GM12878 (cell line): Measurements from ENCODE around the gene BPI. TPM values are rescaled to one million over a fixed set of nuclear protein-coding genes. Genes with fewer than 3 reads are reported as not detected.

ENCODE experiments used
- ATAC-seq: fragments of 200-7000 bp; cut with Tn5 transposase; 3 replicates; pipeline ENCODE4 v1.9.1; 2020; ENCODE audit warnings: mild to moderate bottlenecking, moderate library complexity
- BruUV-seq: library from RNA; stranded (reverse); fragments of 400-500 nt; replicated peaks from 2 replicates; lab custom pipeline; 2021; lab: Mats Ljungman, UMichigan
- CTCF ChIA-PET: fragments of 300-600 bp; sonication (Branson Sonifier 250); formaldehyde crosslinking; extraction: SDS; loops from one replicate; lab custom pipeline; 2021; ENCODE audit warnings: inconsistent platforms; lab: Yijun Ruan, JAX
- POLR2A ChIA-PET: fragments of 350-600 bp; formaldehyde crosslinking; extraction: SDS; loops from one replicate; lab custom pipeline; 2021; ENCODE audit warnings: inconsistent platforms; lab: Charles Lee
- RAD21 ChIA-PET: fragments of 300-600 bp; sonication (Branson Sonifier 250); formaldehyde crosslinking; loops from one replicate; lab custom pipeline; 2023; ENCODE audit warnings: antibody characterized with exemption; ENCODE audit not compliant: unreplicated experiment; lab: Charles Lee
- SMC1A ChIA-PET: fragments of 300-600 bp; sonication (Branson Sonifier 250); formaldehyde crosslinking; loops from one replicate; lab custom pipeline; 2023; ENCODE audit not compliant: unreplicated experiment, uncharacterized antibody; lab: Charles Lee
- DNase-seq: peaks from one replicate; pipeline ENCODE4 v3.0.0-alpha.2; 2011; ENCODE audit warnings: low read depth, low spot score
- FAIRE-seq: peaks from 3 replicates; lab custom pipeline; 2011; peaks lifted over from hg19 to GRCh38; lab: Jason Lieb, UNC
- H2AFZ ChIP-seq: 2 replicates; pipeline ENCODE4 v1.6.0; 2011; ENCODE audit warnings: low read depth, low read length, control low read depth; ENCODE audit not compliant: control insufficient read depth
- H3K27ac ChIP-seq: 2 replicates; pipeline ENCODE4 v1.5.1; 2011; ENCODE audit warnings: control low read depth; ENCODE audit not compliant: control insufficient read depth, insufficient read depth
- H3K27me3 ChIP-seq, 2 experiments: replicated peaks in 1 of 2; 2 replicates each; pipeline versions ENCODE4 v1.6.0 to v1.6.1; 2011; ENCODE audit warnings: low read length in 1 of 2; ENCODE audit not compliant: control insufficient read depth in 2 of 2, insufficient read depth in 2 of 2
- H3K36me3 ChIP-seq, 2 experiments: 2 replicates each; pipeline ENCODE4 v1.5.1; 2011; ENCODE audit warnings: low read length in 1 of 2; ENCODE audit not compliant: control insufficient read depth in 2 of 2, insufficient read depth in 2 of 2
- H3K4me1 ChIP-seq: 2 replicates; pipeline ENCODE4 v1.6.1; 2011; ENCODE audit warnings: mild to moderate bottlenecking, low read length, moderate library complexity, mixed read lengths; ENCODE audit not compliant: control insufficient read depth, insufficient read depth
- H3K4me2 ChIP-seq: 2 replicates; pipeline ENCODE4 v1.6.0; 2011; ENCODE audit warnings: control low read depth; ENCODE audit not compliant: control insufficient read depth, insufficient read depth
- H3K4me3 ChIP-seq: fragments of 200-600 bp; sonication (generic); 2 replicates; pipeline ENCODE4 v1.5.1; 2016
- H3K79me2 ChIP-seq: 2 replicates; pipeline ENCODE4 v1.6.0; 2011; ENCODE audit warnings: low read length; ENCODE audit not compliant: control insufficient read depth, insufficient read depth
- H3K9ac ChIP-seq: 2 replicates; pipeline ENCODE4 v1.8.0; 2011; ENCODE audit warnings: low read length, control low read depth, mixed read lengths; ENCODE audit not compliant: control insufficient read depth, insufficient read depth
- H3K9me3 ChIP-seq: replicated peaks from 3 replicates; pipeline ENCODE4 v1.5.1; 2011; ENCODE audit warnings: mild to moderate bottlenecking, low read length; ENCODE audit not compliant: control insufficient read depth, insufficient read depth
- H4K20me1 ChIP-seq: 2 replicates; pipeline ENCODE4 v1.6.0; 2011; ENCODE audit not compliant: control insufficient read depth, insufficient read depth
- BACH1 ChIP-seq: fragments of 450-650 bp; IDR thresholded peaks from 2 replicates; pipeline ENCODE4 v1.6.1; 2017; ENCODE audit warnings: mild to moderate bottlenecking, borderline replicate concordance
- BCL3 ChIP-seq: IDR thresholded peaks from 2 replicates; pipeline ENCODE4 v1.6.1; 2011; ENCODE audit warnings: borderline replicate concordance, low read depth, mild to moderate bottlenecking, moderate library complexity, low read length; ENCODE audit not compliant: insufficient read depth, poor library complexity, severe bottlenecking
- CTCF ChIP-seq, 3 experiments: IDR thresholded peaks in 2 of 3; conservative IDR thresholded peaks in 1 of 3; 2 replicates each; pipeline ENCODE4 v1.5.1; 2011; ENCODE audit warnings: low read depth in 3 of 3, low read length in 3 of 3, mild to moderate bottlenecking in 3 of 3, control low read depth in 2 of 3, moderate library complexity in 2 of 3, inconsistent platforms in 1 of 3, mixed read lengths in 1 of 3; ENCODE audit not compliant: control insufficient read depth in 2 of 3, insufficient read depth in 1 of 3; ENCODE audit errors: extremely low read depth in 1 of 3
- DPF2 ChIP-seq: fragments of 450-650 bp; IDR thresholded peaks from 2 replicates; pipeline ENCODE4 v1.6.1; 2017; ENCODE audit warnings: mild to moderate bottlenecking
- PML ChIP-seq: IDR thresholded peaks from 2 replicates; pipeline ENCODE4 v1.6.1; 2012; ENCODE audit warnings: low read length, inconsistent platforms
- PRDM15 ChIP-seq: fragments of 450-650 bp; formaldehyde crosslinking; IDR thresholded peaks from 2 replicates; pipeline ENCODE4 v1.4.0; 2020; ENCODE audit warnings: mild to moderate bottlenecking, moderate library complexity
- RAD21 ChIP-seq: IDR thresholded peaks from 2 replicates; pipeline ENCODE4 v1.6.1; 2011; ENCODE audit warnings: mild to moderate bottlenecking, low read depth, low read length, moderate library complexity; ENCODE audit not compliant: insufficient read depth
- SMAD1 ChIP-seq: fragments of 450-650 bp; IDR thresholded peaks from 2 replicates; pipeline ENCODE4 v1.6.1; 2018; ENCODE audit warnings: mild to moderate bottlenecking, low read depth; ENCODE audit not compliant: partially characterized antibody
- SMC3 ChIP-seq: IDR thresholded peaks from 2 replicates; pipeline ENCODE4 v1.6.1; 2011; ENCODE audit warnings: low read length, improper control_type of control experiment, borderline replicate concordance
- SREBF1 ChIP-seq: IDR thresholded peaks from 2 replicates; pipeline ENCODE4 v1.6.1; 2012; ENCODE audit warnings: mild to moderate bottlenecking, low read length
- TBL1XR1 ChIP-seq: IDR thresholded peaks from 2 replicates; pipeline ENCODE4 v1.6.1; 2012; ENCODE audit warnings: low read depth, low read length, improper control_type of control experiment
- USF2 ChIP-seq: IDR thresholded peaks from 2 replicates; pipeline ENCODE4 v1.6.1; 2011; ENCODE audit warnings: low read depth, low read length, improper control_type of control experiment, borderline replicate concordance
- ZNF274 ChIP-seq: IDR thresholded peaks from one replicate; pipeline ENCODE4 v1.8.0; 2011; ENCODE audit not compliant: insufficient read length, insufficient read depth
- ZNF384 ChIP-seq: IDR thresholded peaks from 2 replicates; pipeline ENCODE4 v1.6.1; 2012; ENCODE audit warnings: low read depth, mild to moderate bottlenecking, low read length, improper control_type of control experiment, borderline replicate concordance
- WGBS: methylation state at CpG from one replicate; pipeline ENCODE4 v1.1.6; 2016; ENCODE audit warnings: low lambda C conversion rate; ENCODE audit not compliant: insufficient replicate concordance, insufficient coverage; ENCODE audit errors: missing lambda C conversion rate; 5-methylcytosine and 5-hydroxymethylcytosine counted together
- in situ Hi-C: fragments of 300-500 bp; cut with MboI; formaldehyde crosslinking; loops from 9 replicates; pipeline ENCODE4 v1.14.3; 2018; ENCODE audit warnings: mixed read lengths
- intact Hi-C: fragments of 100-400 bp; cut with micrococcal nuclease; formaldehyde crosslinking; loops from one replicate; pipeline ENCODE4 v1.14.2; 2022; ENCODE audit not compliant: unreplicated experiment
- polyA plus RNA-seq, 11 experiments: library from polyadenylated mRNA; depleted of rRNA in 4 of 11; unstranded in 6 of 11; stranded (reverse) in 5 of 11; fragments of >200 nt; fragmentation: Nextera tagmentation in 4 of 11; fragmentation: Illumina TruSeq in 1 of 11; extraction: Ambion mirVana in 4 of 11; extraction: Trizol in 1 of 11; gene quantifications; 1 replicate in 1 of 11; 2 replicates in 10 of 11; pipeline versions ENCODE4 v1.2.1 to v1.2.3, GENCODE V29; 2011 to 2016; ENCODE audit warnings: inconsistent platforms in 2 of 11, missing spikeins in 2 of 11, low read depth in 1 of 11
- total RNA-seq, 4 experiments: library from RNA; depleted of rRNA in 3 of 4; stranded (reverse); fragments of >200 nt in 3 of 4; fragmentation: Illumina TruSeq in 1 of 4; extraction: Trizol in 1 of 4; gene quantifications; 2 replicates each; pipeline versions ENCODE4 v1.2.1 to v1.2.3, GENCODE V29; 2013 to 2021

Gene BPI
- total and polyA plus RNA-seq, 10 of the 15 experiments (the other 5 are each of a cell fraction or from before 2014, with no cell fraction given), result not detected

- TF ChIP-seq PRDM15 (CRISPR knock-in tag), result no peak
Observed at GRCh38 chr20:38302786-38303185, 1.2 kb upstream of the BPI start (continued).

- RAD21 ChIA-PET, result interaction anchor here (0.9 kb wide), 1 partner anchor 247 kb away, joined by 3 read pairs; no protein-coding TSS in a partner anchor
- no peaks in the 10 kb centered on the region; the same call in 1 of the 2 replicates for H3K4me1 ChIP-seq
- FAIRE-seq, result no peak
- peak; percentile 74 for ATAC-seq
- no peaks in the 10 kb centered on the region for H3K9me3 ChIP-seq
- CTCF ChIA-PET, result interaction anchor here (0.7 to 1.3 kb wide), 4 partner anchors 18 to 247 kb away, joined by 3 to 5 read pairs (median 3); no protein-coding TSS in a partner anchor
- in situ Hi-C loops, result no loop called here
- no peak overlapping the region for H3K9ac ChIP-seq
- peaks cover 9 to 17% of the 10 kb centered on the region in 2 experiments for H3K27me3 ChIP-seq
- no peak overlapping the region for H2AFZ ChIP-seq
- TF ChIP-seq CTCF (IDR thresholded peaks at IDR 0.05 in 2 of 3, conservative IDR thresholded peaks at IDR 0.05 in 1 of 3; ENCODE audit: control insufficient read depth in 2 of 3, extremely low read depth in 1 of 3, insufficient read depth in 1 of 3, low read depth in 3 of 3, low read length in 3 of 3), result peak; percentile 40 to 55 (median 51); a peak in 5 of 6 replicates
- TF ChIP-seq ZNF384, result no peak
- TF ChIP-seq SMC3, result peak; percentile 32; the same call in 1 of the 2 replicates
- TF ChIP-seq USF2, result no peak
- TF ChIP-seq TBL1XR1, result no peak
- TF ChIP-seq BACH1, result no peak
- no peak for TF ChIP-seq SMAD1
- no peak for TF ChIP-seq SREBF1
- TF ChIP-seq DPF2, result no peak
- TF ChIP-seq ZNF274, result no peak
- TF ChIP-seq RAD21, result peak; percentile 41; the same call in 1 of the 2 replicates
- no peak for TF ChIP-seq PML
- TF ChIP-seq BCL3, result no peak
- TF ChIP-seq, all 136 proteins: peak for 3
- ChIA-PET SMC1A (no interaction called here), POLR2A (no interaction called here)
- BruUV-seq, result no TSS peak
- Histone ChIP-seq H3K27ac (no peak overlapping the region), H3K79me2 (no peaks in the 10 kb centered on the region), H3K4me3 (no peak overlapping the region), H3K36me3 (no peaks in the 10 kb centered on the region), H4K20me1 (no peaks in the 10 kb centered on the region), H3K4me2 (no peak overlapping the region)
- WGBS, result 5% methylated on average over 8 of the region's 8 CpGs
- intact Hi-C loops, result no loop called here
- DNase-seq, result no peak
Observed at GRCh38 chr20:38304845-38305447, 990 bp downstream of the BPI start.
